Left hindlimb (tissue), 1 donor: ENCODE measurements around the gene RAMP1.

Source experiments
- DNase-seq: peaks from one replicate; pipeline ENCODE4 v3.0.0-alpha.2; 2018

RAMP1 gene

GRCh38 chr2:237961637-237962036, 102.2 kb downstream of the RAMP1 start:
- DNase-seq = no peak
